ENCODE results near the gene MMP25. TPM values are rescaled to one million over a fixed set of nuclear protein-coding genes. Genes with fewer than 3 reads are reported as not detected.

MMP25 gene
- polyA plus RNA-seq, 3 donors = 0.71 to 26.6 (median 2.6) TPM

DNA sequence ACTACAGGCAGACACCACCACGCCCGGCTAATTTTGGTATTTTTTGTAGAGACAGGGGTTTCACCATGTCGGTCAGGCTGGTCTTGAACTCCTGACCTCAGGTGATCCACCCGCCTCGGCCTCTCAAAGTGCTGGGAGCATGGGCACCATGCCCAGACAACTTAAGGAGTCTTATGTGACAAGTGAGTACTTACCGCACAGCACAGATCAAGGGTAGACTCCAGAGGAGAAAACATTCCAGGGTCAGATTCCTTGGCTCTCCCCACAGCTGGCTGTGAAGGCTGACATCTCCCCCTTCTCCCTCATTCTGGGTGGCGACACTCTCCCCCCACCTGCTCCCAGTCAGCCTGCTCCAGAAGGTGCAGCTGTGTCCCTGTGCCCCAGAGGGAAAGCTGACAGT lies 42.1 kb downstream of the MMP25 start:
- H3K4me3 ChIP-seq (replicated peaks in 1 of 3; ENCODE audit: low read depth in 2 of 3, low read length in 3 of 3) = no peak overlapping the region
- Mint-ChIP-seq H3K4me1 (peaks cover 44% of the 10 kb centered on the region), H3K9me3 (no peaks in the 10 kb centered on the region), H3K36me3 (peaks cover 0 to 16% of the 10 kb centered on the region in 2 donors), H3K27me3 (ENCODE audit: low read depth in 3 of 3) (peaks cover 0 to 5% (median 0%) of the 10 kb centered on the region in 3 donors), H3K27ac (no peak overlapping the region), H3K4me3 (no peak overlapping the region)
- no peak for DNase-seq
- H3K9ac ChIP-seq (ENCODE audit: insufficient read depth, low read length, poor library complexity, severe bottlenecking) = no peak overlapping the region
- no peak overlapping the region for H3K4me2 ChIP-seq (replicated peaks; ENCODE audit: extremely low read depth, low read length, poor library complexity, severe bottlenecking)
- H3K27me3 ChIP-seq (ENCODE audit: control insufficient read depth in 2 of 2, insufficient read depth in 2 of 2, low read length in 2 of 2) = no peaks in the 10 kb centered on the region
- H3K36me3 ChIP-seq (replicated peaks in 1 of 2; ENCODE audit: control insufficient read depth in 1 of 2, insufficient read depth in 2 of 2, low read length in 2 of 2) = no peaks in the 10 kb centered on the region
- H3K9me3 ChIP-seq (replicated peaks in 1 of 2; ENCODE audit: control insufficient read depth in 1 of 2, insufficient read depth in 1 of 2, low read length in 2 of 2) = no peaks in the 10 kb centered on the region
- no peak overlapping the region for H2AFZ ChIP-seq (ENCODE audit: insufficient read depth, low read depth, low read length, poor library complexity, severe bottlenecking)
- H3K4me1 ChIP-seq (ENCODE audit: control insufficient read depth in 1 of 2, insufficient read depth in 2 of 2, low read length in 2 of 2) = peaks cover 32% of the 10 kb centered on the region in 2 donors
- peaks cover 15% of the 10 kb centered on the region for H3K79me2 ChIP-seq (ENCODE audit: insufficient read depth, low read length)
- no peaks in the 10 kb centered on the region for H4K20me1 ChIP-seq (ENCODE audit: insufficient read depth, low read length)
- WGBS (ENCODE audit: insufficient coverage) = 95% methylated on average over 6 of the region's 7 CpGs
- TF ChIP-seq, protein P1, sequence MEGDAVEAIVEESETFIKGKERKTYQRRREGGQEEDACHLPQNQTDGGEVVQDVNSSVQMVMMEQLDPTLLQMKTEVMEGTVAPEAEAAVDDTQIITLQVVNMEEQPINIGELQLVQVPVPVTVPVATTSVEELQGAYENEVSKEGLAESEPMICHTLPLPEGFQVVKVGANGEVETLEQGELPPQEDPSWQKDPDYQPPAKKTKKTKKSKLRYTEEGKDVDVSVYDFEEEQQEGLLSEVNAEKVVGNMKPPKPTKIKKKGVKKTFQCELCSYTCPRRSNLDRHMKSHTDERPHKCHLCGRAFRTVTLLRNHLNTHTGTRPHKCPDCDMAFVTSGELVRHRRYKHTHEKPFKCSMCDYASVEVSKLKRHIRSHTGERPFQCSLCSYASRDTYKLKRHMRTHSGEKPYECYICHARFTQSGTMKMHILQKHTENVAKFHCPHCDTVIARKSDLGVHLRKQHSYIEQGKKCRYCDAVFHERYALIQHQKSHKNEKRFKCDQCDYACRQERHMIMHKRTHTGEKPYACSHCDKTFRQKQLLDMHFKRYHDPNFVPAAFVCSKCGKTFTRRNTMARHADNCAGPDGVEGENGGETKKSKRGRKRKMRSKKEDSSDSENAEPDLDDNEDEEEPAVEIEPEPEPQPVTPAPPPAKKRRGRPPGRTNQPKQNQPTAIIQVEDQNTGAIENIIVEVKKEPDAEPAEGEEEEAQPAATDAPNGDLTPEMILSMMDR (IDR thresholded peaks at IDR 0.05) = no peak
- H3K27ac ChIP-seq (ENCODE audit: low read depth in 1 of 2, low read length in 2 of 2) = no peak overlapping the region
- intact Hi-C loops (cut with micrococcal nuclease) = no loop called here

DNA sequence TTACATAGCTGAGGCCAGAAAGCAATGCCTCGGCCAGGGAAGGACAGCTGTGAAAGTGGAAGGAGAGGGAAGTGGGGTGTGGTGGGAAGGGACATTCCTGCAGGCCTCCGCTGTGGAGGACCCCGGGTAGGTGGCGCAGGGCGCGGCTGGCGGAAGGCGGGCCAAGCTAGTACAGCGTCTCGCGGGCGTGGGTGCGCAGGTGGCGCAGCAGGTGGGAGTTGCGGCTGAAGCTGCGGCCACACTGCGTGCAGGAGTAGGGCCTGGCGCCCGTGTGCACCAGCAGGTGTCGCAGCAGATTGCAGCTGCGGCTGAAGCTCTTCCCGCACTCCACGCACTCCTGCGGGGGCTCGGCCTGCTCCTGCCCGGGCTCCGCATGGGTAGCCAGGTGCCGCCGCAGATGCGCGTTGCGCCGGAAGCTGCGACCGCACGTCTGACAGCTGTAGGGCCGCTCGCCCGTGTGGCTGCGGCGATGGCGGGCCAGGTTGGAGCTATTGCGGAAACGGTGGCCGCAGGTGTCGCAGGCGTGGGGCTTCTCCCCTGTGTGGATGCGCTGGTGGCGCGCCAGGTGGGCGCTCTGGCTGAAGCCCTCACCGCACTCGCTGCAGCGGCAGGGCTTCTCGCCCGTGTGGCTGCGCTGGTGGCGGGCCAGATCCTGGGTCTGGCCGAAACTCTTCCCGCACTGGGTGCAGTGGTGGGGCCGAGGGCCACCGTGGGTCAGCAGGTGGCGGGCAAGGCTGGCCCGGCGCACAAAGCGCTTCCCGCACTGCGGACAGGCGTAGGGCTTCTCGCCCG lies 42.8 kb downstream of the MMP25 start:
- no peaks in the 10 kb centered on the region for H4K20me1 ChIP-seq (ENCODE audit: insufficient read depth, low read length)
- H3K36me3 Mint-ChIP-seq = peaks cover 0 to 10% of the 10 kb centered on the region in 2 donors
- DNase-seq = no peak
- H3K4me2 ChIP-seq (replicated peaks; ENCODE audit: extremely low read depth, low read length, poor library complexity, severe bottlenecking) = no peak overlapping the region
- TF ChIP-seq, protein P1 (IDR thresholded peaks at IDR 0.05) = no peak
- WGBS (ENCODE audit: insufficient coverage) = 97% methylated on average over 70 of the region's 71 CpGs
- H3K27me3 Mint-ChIP-seq (ENCODE audit: low read depth in 3 of 3) = peaks cover 0 to 5% (median 0%) of the 10 kb centered on the region in 3 donors
- no peak overlapping the region for H3K27ac Mint-ChIP-seq
- no peak overlapping the region for H3K4me3 ChIP-seq (replicated peaks in 1 of 3; ENCODE audit: low read depth in 2 of 3, low read length in 3 of 3)
- H3K4me3 Mint-ChIP-seq = no peak overlapping the region
- intact Hi-C loops (cut with micrococcal nuclease) = no loop called here
- no peaks in the 10 kb centered on the region for H3K36me3 ChIP-seq (replicated peaks in 1 of 2; ENCODE audit: control insufficient read depth in 1 of 2, insufficient read depth in 2 of 2, low read length in 2 of 2)
- H3K4me1 Mint-ChIP-seq = peaks cover 42% of the 10 kb centered on the region
- no peak overlapping the region for H3K27ac ChIP-seq (ENCODE audit: low read depth in 1 of 2, low read length in 2 of 2)
- H3K27me3 ChIP-seq (ENCODE audit: control insufficient read depth in 2 of 2, insufficient read depth in 2 of 2, low read length in 2 of 2) = no peaks in the 10 kb centered on the region
- no peak overlapping the region for H3K9ac ChIP-seq (ENCODE audit: insufficient read depth, low read length, poor library complexity, severe bottlenecking)
- H3K4me1 ChIP-seq (ENCODE audit: control insufficient read depth in 1 of 2, insufficient read depth in 2 of 2, low read length in 2 of 2) = peaks cover 32% of the 10 kb centered on the region in 2 donors
- no peak overlapping the region for H2AFZ ChIP-seq (ENCODE audit: insufficient read depth, low read depth, low read length, poor library complexity, severe bottlenecking)
- no peaks in the 10 kb centered on the region for H3K9me3 ChIP-seq (replicated peaks in 1 of 2; ENCODE audit: control insufficient read depth in 1 of 2, insufficient read depth in 1 of 2, low read length in 2 of 2)
- H3K79me2 ChIP-seq (ENCODE audit: insufficient read depth, low read length) = peaks cover 15% of the 10 kb centered on the region
- H3K9me3 Mint-ChIP-seq = no peaks in the 10 kb centered on the region
